ENCODE data around the gene PTRH1.

- TF ChIP-seq CTCF (IDR thresholded peaks at IDR 0.05) (no peak), ZFX (IDR thresholded peaks at IDR 0.05; ENCODE audit: borderline replicate concordance) (no peak)
These were observed 23.4 kb downstream of the PTRH1 start for GRCh38 chr9:127692071-127692470.
